Measurements from ENCODE around the gene TBX6.

DNA sequence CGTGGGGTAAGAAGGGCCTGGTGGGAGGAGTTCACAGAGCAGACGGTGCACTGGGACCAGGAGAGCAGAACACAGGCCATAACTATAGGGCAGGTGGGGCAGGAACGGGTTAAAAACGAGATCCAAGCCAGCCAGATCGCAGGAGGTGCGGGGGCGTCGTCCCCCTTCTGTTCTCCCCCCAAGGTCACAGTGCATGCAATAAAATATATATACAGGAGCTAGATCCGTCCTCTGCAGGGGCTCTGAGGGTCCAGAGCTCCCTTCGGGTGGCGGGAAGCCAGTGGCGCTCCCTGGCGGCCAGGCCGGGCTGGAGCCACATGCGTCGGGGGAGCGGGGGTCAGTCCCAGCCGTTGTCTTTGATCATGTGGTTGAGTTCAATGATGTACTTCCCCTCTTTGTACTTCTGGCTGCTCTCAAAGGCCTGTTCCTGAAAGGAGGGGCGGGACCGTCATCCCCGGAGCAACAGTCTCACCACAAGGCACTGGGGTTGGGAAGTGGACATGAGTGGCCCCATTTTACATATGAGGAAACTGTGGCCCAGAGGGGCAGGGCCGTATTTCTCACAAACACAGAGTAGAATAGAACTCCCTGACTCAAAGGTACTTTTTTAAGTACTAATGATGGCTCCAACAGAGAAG, 768 bp upstream of the TBX6 start:
- TF ChIP-seq CREB5 (CRISPR knock-in tag; IDR thresholded peaks at IDR 0.05; ENCODE audit: low read depth) = 0 out of 2 replicates have a peak, but pooled peaks have one; percentile 13
- no peak for TF ChIP-seq ZNF70 (CRISPR knock-in tag; IDR thresholded peaks at IDR 0.05)
- TF ChIP-seq PPARA (CRISPR knock-in tag; IDR thresholded peaks at IDR 0.05; ENCODE audit: borderline replicate concordance) = no peak
- TF ChIP-seq, protein P1, sequence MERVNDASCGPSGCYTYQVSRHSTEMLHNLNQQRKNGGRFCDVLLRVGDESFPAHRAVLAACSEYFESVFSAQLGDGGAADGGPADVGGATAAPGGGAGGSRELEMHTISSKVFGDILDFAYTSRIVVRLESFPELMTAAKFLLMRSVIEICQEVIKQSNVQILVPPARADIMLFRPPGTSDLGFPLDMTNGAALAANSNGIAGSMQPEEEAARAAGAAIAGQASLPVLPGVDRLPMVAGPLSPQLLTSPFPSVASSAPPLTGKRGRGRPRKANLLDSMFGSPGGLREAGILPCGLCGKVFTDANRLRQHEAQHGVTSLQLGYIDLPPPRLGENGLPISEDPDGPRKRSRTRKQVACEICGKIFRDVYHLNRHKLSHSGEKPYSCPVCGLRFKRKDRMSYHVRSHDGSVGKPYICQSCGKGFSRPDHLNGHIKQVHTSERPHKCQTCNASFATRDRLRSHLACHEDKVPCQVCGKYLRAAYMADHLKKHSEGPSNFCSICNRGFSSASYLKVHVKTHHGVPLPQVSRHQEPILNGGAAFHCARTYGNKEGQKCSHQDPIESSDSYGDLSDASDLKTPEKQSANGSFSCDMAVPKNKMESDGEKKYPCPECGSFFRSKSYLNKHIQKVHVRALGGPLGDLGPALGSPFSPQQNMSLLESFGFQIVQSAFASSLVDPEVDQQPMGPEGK (CRISPR knock-in tag; IDR thresholded peaks at IDR 0.05; ENCODE audit: borderline replicate concordance) = peak; percentile 46; the same call in 1 of the 2 replicates
- no peak for TF ChIP-seq TCF4 (CRISPR knock-in tag; IDR thresholded peaks at IDR 0.05; ENCODE audit: borderline replicate concordance)
- 0 out of 2 replicates have a peak, but pooled peaks have one; percentile 57 for TF ChIP-seq OSR1 (CRISPR knock-in tag; IDR thresholded peaks at IDR 0.05)
- no peak for TF ChIP-seq CSDC2 (CRISPR knock-in tag; IDR thresholded peaks at IDR 0.05)
- no peak for TF ChIP-seq ZFP3 (CRISPR knock-in tag; IDR thresholded peaks at IDR 0.05)
- TF ChIP-seq GLIS3 (CRISPR knock-in tag; IDR thresholded peaks at IDR 0.05) = 0 out of 2 replicates have a peak, but pooled peaks have one; percentile 79
- TF ChIP-seq ZFP30 (CRISPR knock-in tag; IDR thresholded peaks at IDR 0.05) = no peak
- TF ChIP-seq ESRRG (CRISPR knock-in tag; IDR thresholded peaks at IDR 0.05) = 0 out of 2 replicates have a peak, but pooled peaks have one; percentile 64
- TF ChIP-seq TOX (CRISPR knock-in tag; IDR thresholded peaks at IDR 0.05; ENCODE audit: borderline replicate concordance) = no peak
- TF ChIP-seq CSRNP3 (CRISPR knock-in tag; IDR thresholded peaks at IDR 0.05) = no peak
